GM19238 (cell line): ENCODE data around the gene U2AF2.
"Not testable (repeated sequence)": the region's sequence is repeated elsewhere in the genome, so short reads cannot be mapped to it uniquely, and the experiment has no call there.

Experiments
- DNase-seq: peaks from one replicate; pipeline ENCODE4 v3.0.0; 2011; ENCODE audit warnings: low spot score; ENCODE audit not compliant: insufficient read length

Gene U2AF2

DNA sequence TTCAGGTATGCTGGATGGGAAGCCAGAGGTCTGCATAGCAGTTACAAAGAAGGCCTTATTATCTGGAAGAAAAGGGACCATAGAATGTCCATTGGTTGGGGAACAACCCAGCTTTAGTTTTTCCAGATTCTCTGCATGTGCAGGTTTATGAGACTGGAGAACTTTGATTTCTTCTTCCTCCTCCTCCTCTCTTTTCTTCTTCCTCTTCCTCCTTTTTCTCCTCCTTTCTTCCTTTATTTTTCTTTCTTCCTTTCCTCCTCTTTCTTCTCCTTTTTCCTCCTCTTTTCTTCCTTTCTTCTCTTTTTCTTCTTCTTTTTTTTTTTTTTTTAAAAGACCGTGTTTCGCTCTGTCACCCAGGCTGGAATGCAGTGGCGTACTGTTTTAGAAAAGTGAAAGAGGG lies 51.1 kb downstream of the U2AF2 start:
- DNase-seq = no peak

DNA sequence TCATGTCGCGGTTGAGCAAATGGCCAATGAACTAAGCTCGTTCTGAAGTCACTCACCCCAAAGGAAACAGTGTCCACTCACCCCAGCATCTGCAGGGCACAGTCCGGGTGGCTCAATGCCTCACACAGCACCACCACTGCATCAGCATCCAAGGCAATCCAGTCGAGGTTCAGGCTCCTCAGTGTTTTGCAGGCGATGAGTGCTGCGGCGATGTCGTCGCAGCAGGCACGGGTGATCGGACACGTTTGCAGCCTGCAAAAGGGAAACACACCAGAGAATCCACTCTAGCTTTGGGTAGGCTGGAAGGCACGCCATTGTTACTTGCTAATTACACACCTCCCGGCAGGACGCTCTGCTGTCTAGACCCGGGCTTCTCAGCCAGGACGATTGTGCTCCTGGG lies 56.9 kb downstream of the U2AF2 start:
- no peak for DNase-seq

DNA sequence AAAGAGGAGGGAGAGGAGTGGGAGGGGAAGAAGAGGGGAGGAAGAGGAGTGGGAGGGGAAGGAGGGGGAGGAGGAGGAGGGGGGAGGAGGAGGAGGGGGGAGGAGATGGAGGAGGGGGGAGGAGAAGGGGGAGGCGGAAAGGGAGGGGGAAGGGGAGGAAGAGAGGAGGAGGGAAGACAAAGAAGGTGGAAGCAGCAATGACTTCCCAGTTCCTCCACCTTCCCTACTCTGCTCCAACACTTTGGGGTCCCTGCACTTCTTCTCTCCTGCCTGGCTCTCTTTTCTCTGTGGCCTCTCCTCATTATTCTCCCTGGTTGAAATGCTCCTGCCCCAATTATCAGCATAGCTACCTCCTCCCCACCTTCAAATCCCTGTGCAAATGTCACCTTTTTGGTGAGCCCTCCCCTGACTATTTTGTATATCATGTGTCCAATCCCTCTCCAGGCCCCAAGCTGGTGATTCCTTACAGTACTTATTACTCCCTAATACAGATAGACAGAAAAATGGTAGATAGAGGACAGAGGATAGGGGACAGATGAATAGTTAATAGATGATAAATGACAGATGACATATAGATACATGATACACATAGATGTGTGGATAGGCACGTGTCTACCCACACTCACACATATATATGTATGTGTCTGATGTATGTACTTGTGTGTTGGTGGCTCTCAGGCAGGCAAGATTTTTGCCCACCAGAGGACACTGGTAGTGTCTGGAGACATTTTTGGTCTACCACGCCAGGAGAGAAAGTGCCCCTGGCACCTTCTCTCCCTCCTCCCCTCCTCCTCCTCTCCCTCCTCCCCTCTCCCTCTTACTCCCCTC lies 58.2 kb downstream of the U2AF2 start:
- no peak for DNase-seq

DNA sequence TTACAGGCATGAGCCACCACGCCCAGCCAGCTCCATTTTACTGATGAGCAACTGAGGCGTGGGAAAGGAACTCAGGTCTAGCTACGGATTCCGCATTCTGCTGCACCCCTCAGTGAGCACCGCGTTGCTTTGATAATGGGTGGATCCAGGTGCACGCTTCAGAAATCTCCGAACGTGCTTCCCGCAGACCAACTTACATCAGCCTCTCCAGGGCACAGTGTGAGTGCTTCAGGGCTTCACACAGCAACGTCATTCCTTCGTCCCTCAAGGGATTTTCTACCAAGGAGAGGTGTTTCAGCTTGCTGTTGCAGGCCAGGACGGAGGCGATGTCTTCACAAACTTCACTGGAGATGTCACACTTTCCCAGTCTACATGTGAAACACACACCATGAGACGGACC lies 61.7 kb downstream of the U2AF2 start:
- DNase-seq = no peak

DNA sequence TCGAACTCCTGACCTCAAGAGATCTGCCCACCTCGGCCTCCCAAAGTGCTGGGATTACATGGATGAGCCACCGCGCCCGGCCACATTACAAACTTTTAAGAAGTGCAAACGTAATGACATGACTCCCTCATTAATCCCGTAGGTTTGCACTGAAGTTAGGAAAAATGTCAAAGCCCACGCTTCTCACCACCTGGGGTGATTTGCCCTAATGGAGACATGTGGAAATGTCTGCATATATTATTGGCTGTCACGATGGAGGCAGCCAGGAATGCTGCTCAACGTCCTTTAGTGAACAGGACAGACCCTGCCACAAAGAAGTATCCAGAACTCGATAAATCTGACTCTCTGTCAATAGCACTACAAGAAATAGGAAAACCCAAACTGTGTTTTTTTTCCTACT lies 62.4 kb downstream of the U2AF2 start:
- no peak for DNase-seq

DNA sequence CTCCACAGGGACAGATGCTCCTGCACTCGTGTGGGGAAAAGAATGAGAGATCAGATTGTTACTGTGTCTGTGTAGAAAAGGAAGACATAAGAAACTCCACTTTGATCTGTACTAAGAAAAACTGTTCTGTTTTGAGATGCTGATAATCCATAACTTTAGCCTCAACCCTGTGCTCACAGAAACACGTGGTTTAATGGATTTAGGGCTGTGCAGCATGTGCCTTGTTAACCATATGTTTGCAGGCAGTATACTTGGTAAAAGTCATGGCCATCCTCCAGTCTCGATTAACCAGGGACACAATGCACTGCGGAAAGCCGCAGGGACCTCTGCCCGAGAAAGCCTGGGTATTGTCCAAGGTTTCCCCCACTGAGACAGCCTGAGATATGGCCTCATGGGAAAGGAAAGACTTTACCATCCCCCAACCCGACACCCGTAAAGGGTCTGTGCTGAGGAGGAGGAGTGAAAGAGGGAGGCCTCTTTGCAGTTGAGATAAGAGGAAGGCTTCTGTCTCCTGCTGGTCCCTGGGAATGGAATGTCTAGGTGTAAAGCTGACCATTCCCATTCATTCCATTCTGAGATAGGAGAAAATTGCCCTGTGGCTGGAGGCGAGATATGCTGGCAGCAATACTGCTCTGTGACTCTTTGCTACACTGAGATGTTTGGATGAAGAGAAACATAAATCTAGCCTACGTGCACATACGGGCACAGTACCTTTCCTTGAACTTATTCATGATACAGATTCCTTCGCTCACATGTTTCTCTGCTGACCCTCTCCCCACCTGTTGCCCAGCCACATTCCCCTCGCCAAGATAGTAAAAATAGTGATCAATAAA lies 63.3 kb downstream of the U2AF2 start:
- not testable (repeated sequence) for DNase-seq

DNA sequence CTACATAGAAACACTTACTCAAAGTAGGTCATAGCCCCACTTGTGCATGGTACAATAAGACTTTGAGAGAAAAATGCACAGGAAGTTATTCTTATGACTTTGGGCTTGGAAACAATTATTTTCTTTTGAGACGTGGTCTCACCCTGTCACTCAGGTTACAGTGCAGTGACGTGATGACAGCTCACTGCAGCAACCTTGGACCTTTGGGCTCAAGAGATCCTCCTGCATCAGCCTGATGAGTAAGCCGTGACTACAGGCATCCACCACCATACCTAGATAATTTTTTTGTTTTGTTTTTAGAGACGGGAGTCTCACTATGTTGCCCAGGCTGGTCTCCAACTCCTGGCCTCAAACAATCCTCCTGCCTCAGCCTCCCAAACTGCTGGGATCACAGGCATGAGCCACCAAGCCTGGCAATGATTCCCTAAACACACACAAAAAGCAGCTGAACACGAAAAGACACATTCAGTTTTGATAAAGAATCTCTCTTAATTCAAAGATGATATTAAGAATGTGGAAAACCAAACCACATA lies 65.4 kb downstream of the U2AF2 start:
- DNase-seq = no peak

DNA sequence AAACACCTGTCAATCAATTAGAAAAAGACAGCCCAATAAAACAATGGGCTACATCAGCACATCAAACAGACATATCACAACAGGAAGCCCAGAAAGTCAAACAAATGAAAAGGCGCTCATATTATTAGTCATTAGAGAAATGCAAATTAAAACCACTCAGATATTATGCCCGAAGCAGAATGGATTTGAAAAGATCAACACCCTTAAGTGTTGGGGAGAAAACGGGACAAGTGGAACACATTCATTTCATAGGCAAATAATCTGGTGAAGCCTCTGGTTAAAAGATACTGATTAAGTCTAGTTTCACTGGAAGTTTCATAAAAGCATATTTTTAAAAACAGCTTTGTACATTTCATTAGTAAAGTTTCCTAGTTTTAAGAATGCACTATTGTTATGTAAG lies 66.0 kb downstream of the U2AF2 start:
- DNase-seq = no peak

DNA sequence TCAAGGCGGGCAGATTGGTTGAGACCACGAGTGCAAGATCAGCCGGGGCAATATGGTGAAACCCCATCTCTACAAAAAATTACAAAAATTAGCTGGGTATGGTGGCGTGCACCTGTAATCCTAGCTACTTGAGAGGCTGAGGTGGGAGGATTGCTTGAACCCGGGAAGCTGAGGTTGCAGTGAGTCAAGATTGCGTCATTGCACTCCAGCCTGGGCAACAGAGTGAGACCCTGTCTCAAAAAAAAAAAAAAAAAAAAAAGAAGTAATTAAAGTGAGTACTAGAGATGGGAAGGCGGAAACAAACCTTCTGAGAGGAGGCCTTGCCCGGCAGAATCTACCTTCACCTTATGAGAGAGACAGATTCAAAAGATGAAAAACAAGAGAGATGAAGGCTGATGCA lies 68.7 kb downstream of the U2AF2 start:
- DNase-seq = no peak
